SK-N-MC (cell line): ENCODE results near the gene CCDC39.

ENCODE experiments used
- EZH2 ChIP-seq: fragments of 200-600 bp; sonication (generic); IDR thresholded peaks from one replicate; pipeline ENCODE4 v1.6.1; 2017; ENCODE audit warnings: antibody characterized with exemption
- FOXP2 ChIP-seq: optimal IDR thresholded peaks from 2 replicates; pipeline ENCODE3; 2011; ENCODE audit warnings: mild to moderate bottlenecking, moderate library complexity; ENCODE audit not compliant: insufficient read depth; ENCODE audit errors: extremely low read length, control extremely low read depth
- POLR2AphosphoS5 ChIP-seq: IDR thresholded peaks from 2 replicates; pipeline ENCODE4 v1.6.1; 2012; ENCODE audit warnings: mild to moderate bottlenecking, low read depth, low read length, borderline replicate concordance

- TF ChIP-seq EZH2, result no peak
- no peak for TF ChIP-seq POLR2AphosphoS5
- TF ChIP-seq FOXP2, result no peak
These were observed 54.6 kb downstream of the CCDC39 start for GRCh38 chr3:180624714-180625113.
